WTC11 (cell line): Measurements from ENCODE around the gene VTI1A. TPM values are rescaled to one million over a fixed set of nuclear protein-coding genes. Genes with fewer than 3 reads are reported as not detected.

Experiments used
- ATAC-seq: fragments of 200-7000 bp; cut with Tn5 transposase; 2 replicates; pipeline ENCODE4 v1.10.0; 2021; ENCODE audit warnings: mild to moderate bottlenecking, moderate library complexity
- CTCF ChIA-PET: fragments of 300-600 bp; sonication (Branson Sonifier 250); formaldehyde crosslinking; loops from one replicate; lab custom pipeline; 2021; ENCODE audit warnings: antibody characterized with exemption; lab: Charles Lee
- POLR2A ChIA-PET: fragments of 350-600 bp; sonication (Branson Sonifier 250); formaldehyde crosslinking; loops from one replicate; lab custom pipeline; 2021; ENCODE audit warnings: antibody characterized with exemption; lab: Charles Lee
- DNase-seq: peaks from one replicate; pipeline ENCODE4 v3.0.0; 2021; ENCODE audit warnings: low spot score
- H3K27ac Mint-ChIP-seq: 2 replicates; pipeline ENCODE4 v1.8.0; 2021; ENCODE audit warnings: mixed read lengths
- H3K27me3 Mint-ChIP-seq: 2 replicates; pipeline ENCODE4 v1.8.0; 2021; ENCODE audit warnings: low read depth, mild to moderate bottlenecking, moderate library complexity, mixed read lengths
- H3K36me3 Mint-ChIP-seq: 2 replicates; pipeline ENCODE4 v1.8.0; 2021; ENCODE audit warnings: mixed read lengths
- H3K4me1 Mint-ChIP-seq: 2 replicates; pipeline ENCODE4 v1.8.0; 2022; ENCODE audit warnings: mixed read lengths
- H3K4me3 Mint-ChIP-seq: 2 replicates; pipeline ENCODE4 v1.8.0; 2021; ENCODE audit warnings: mild to moderate bottlenecking, moderate library complexity, mixed read lengths
- H3K9me3 Mint-ChIP-seq: 2 replicates; pipeline ENCODE4 v1.8.0; 2021; ENCODE audit warnings: mixed read lengths
- ATF1 ChIP-seq: sonication (generic); formaldehyde crosslinking; IDR thresholded peaks from 2 replicates; pipeline ENCODE4 v1.8.1; 2023; ENCODE audit warnings: mild to moderate bottlenecking, moderate library complexity, missing genetic modification reagents
- CREM ChIP-seq: sonication (generic); formaldehyde crosslinking; IDR thresholded peaks from 2 replicates; pipeline ENCODE4 v1.8.1; 2022; ENCODE audit warnings: mild to moderate bottlenecking, missing genetic modification reagents, moderate library complexity
- ESRRA ChIP-seq: sonication (generic); formaldehyde crosslinking; IDR thresholded peaks from 2 replicates; pipeline ENCODE4 v1.8.1; 2022; ENCODE audit warnings: mild to moderate bottlenecking, missing genetic modification reagents, borderline replicate concordance
- GRHL2 ChIP-seq: fragments of 250-450 bp; sonication (Bioruptor Pico); IDR thresholded peaks from 2 replicates; pipeline ENCODE4 v1.8.0; 2022; ENCODE audit warnings: mild to moderate bottlenecking, moderate library complexity; ENCODE audit not compliant: insufficient replicate concordance, severe bottlenecking
- GTF2I ChIP-seq: fragments of 250-450 bp; sonication (Bioruptor Pico); conservative IDR thresholded peaks from 2 replicates; pipeline ENCODE4 v1.4.0; 2021; ENCODE audit warnings: mild to moderate bottlenecking
- JAZF1 ChIP-seq: fragments of 250-450 bp; sonication (Bioruptor Pico); IDR thresholded peaks from 2 replicates; pipeline ENCODE4 v1.9.0; 2021; ENCODE audit warnings: moderate library complexity, mild to moderate bottlenecking, inconsistent platforms
- JUN ChIP-seq: sonication (generic); formaldehyde crosslinking; IDR thresholded peaks from 2 replicates; pipeline ENCODE4 v1.8.0; 2023; ENCODE audit warnings: mild to moderate bottlenecking, missing genetic modification reagents
- MYBL2 ChIP-seq: sonication (generic); formaldehyde crosslinking; IDR thresholded peaks from 2 replicates; pipeline ENCODE4 v1.8.1; 2023; ENCODE audit warnings: mild to moderate bottlenecking, moderate library complexity, missing genetic modification reagents
- NFE2L1 ChIP-seq: sonication (generic); formaldehyde crosslinking; IDR thresholded peaks from 2 replicates; pipeline ENCODE4 v1.8.1; 2023; ENCODE audit warnings: missing genetic modification reagents
- PRRX2 ChIP-seq: fragments of 250-450 bp; sonication (Bioruptor Pico); IDR thresholded peaks from 2 replicates; pipeline ENCODE4 v1.8.0; 2021; ENCODE audit warnings: mild to moderate bottlenecking
- SOX15 ChIP-seq: fragments of 250-450 bp; sonication (Bioruptor Pico); IDR thresholded peaks from 2 replicates; pipeline ENCODE4 v1.9.0; 2021; ENCODE audit warnings: mild to moderate bottlenecking
- SP1 ChIP-seq: sonication (generic); formaldehyde crosslinking; conservative IDR thresholded peaks from 2 replicates; pipeline ENCODE4 v1.8.1; 2022; ENCODE audit warnings: missing genetic modification reagents
- TCF7 ChIP-seq: sonication (generic); formaldehyde crosslinking; IDR thresholded peaks from 2 replicates; pipeline ENCODE4 v1.8.0; 2022; ENCODE audit warnings: mild to moderate bottlenecking, low read depth, missing genetic modification reagents, moderate library complexity
- TEAD1 ChIP-seq: sonication (generic); formaldehyde crosslinking; IDR thresholded peaks from 2 replicates; pipeline ENCODE4 v1.8.0; 2022; ENCODE audit warnings: mild to moderate bottlenecking, missing genetic modification reagents
- TEAD4 ChIP-seq: sonication (generic); formaldehyde crosslinking; IDR thresholded peaks from 2 replicates; pipeline ENCODE4 v1.8.0; 2022; ENCODE audit warnings: mild to moderate bottlenecking, missing genetic modification reagents
- ZNF121 ChIP-seq: sonication (generic); formaldehyde crosslinking; IDR thresholded peaks from 2 replicates; pipeline ENCODE4 v1.8.0; 2023; ENCODE audit warnings: missing genetic modification reagents
- ZNF671 ChIP-seq: fragments of 250-450 bp; sonication (Bioruptor Pico); IDR thresholded peaks from 2 replicates; pipeline ENCODE4 v1.8.0; 2021; ENCODE audit warnings: mild to moderate bottlenecking
- total RNA-seq: library from RNA; stranded (reverse); gene quantifications from 3 replicates; pipeline ENCODE4 v1.2.3, GENCODE V29; 2021
- TF ChIP-seq, protein P1 (sequence below): sonication (generic); formaldehyde crosslinking; IDR thresholded peaks from 2 replicates; pipeline ENCODE4 v1.8.0; 2022; ENCODE audit warnings: mild to moderate bottlenecking, missing genetic modification reagents
- TF ChIP-seq, protein P2 (sequence below): sonication (generic); formaldehyde crosslinking; IDR thresholded peaks from 2 replicates; pipeline ENCODE4 v1.8.0; 2023; ENCODE audit warnings: missing genetic modification reagents
- TF ChIP-seq, protein P3 (sequence below): sonication (generic); formaldehyde crosslinking; IDR thresholded peaks from 2 replicates; pipeline ENCODE4 v1.8.1; 2023; ENCODE audit warnings: mild to moderate bottlenecking, moderate library complexity, missing genetic modification reagents
- TF ChIP-seq, protein P4 (sequence below): sonication (generic); formaldehyde crosslinking; IDR thresholded peaks from 2 replicates; pipeline ENCODE4 v1.8.1; 2022; ENCODE audit warnings: mild to moderate bottlenecking, missing genetic modification reagents, moderate library complexity, borderline replicate concordance
- TF ChIP-seq, protein P5 (sequence below): sonication (generic); formaldehyde crosslinking; IDR thresholded peaks from 2 replicates; pipeline ENCODE4 v1.8.1; 2023; ENCODE audit warnings: mild to moderate bottlenecking, missing genetic modification reagents, borderline replicate concordance

Gene VTI1A
- total RNA-seq, 1 experiment from 2014 or later = 20.1 TPM

DNA sequence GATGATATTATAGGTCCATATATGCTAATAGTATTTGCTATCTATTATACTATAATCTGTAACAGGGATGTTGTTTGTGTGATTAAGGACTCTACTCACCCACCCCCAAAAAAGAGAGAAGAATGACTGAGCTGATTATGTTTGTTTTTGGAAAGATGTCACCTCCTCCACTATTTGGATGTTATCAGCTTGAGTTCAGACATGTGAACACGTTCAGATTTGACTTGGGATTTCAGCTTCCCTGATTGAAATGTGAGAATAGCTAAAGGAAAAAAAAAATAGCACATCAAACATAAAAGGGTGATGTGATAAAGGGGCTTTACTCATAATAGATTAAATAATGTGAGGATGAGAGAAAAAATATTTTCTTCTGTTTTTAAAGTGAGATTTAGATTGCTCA, 81.2 kb downstream of the VTI1A start:
- Mint-ChIP-seq H3K9me3 (no peaks in the 10 kb centered on the region), H3K4me3 (no peak overlapping the region), H3K27me3 (no peaks in the 10 kb centered on the region), H3K4me1 (peaks cover 24% of the 10 kb centered on the region), H3K27ac (no peak overlapping the region), H3K36me3 (no peaks in the 10 kb centered on the region)
- CTCF ChIA-PET = no interaction called here
- POLR2A ChIA-PET = no interaction called here
- DNase-seq (no peak), ATAC-seq (no peak)
- no peak for TF ChIP-seq ZNF671
- no peak for TF ChIP-seq TEAD1
- no peak for TF ChIP-seq NFE2L1 (CRISPR knock-in tag)
- no peak for TF ChIP-seq JAZF1 (CRISPR knock-in tag)
- no peak for TF ChIP-seq ATF1 (CRISPR knock-in tag)
- TF ChIP-seq, protein P1, sequence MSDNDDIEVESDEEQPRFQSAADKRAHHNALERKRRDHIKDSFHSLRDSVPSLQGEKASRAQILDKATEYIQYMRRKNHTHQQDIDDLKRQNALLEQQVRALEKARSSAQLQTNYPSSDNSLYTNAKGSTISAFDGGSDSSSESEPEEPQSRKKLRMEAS (CRISPR knock-in tag) = no peak
- no peak for TF ChIP-seq PRRX2 (CRISPR knock-in tag)
- TF ChIP-seq CREM (CRISPR knock-in tag) = no peak
- TF ChIP-seq, protein P2, sequence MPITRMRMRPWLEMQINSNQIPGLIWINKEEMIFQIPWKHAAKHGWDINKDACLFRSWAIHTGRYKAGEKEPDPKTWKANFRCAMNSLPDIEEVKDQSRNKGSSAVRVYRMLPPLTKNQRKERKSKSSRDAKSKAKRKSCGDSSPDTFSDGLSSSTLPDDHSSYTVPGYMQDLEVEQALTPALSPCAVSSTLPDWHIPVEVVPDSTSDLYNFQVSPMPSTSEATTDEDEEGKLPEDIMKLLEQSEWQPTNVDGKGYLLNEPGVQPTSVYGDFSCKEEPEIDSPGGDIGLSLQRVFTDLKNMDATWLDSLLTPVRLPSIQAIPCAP (CRISPR knock-in tag) = no peak
- TF ChIP-seq SOX15 (CRISPR knock-in tag) = no peak
- TF ChIP-seq, protein P3, sequence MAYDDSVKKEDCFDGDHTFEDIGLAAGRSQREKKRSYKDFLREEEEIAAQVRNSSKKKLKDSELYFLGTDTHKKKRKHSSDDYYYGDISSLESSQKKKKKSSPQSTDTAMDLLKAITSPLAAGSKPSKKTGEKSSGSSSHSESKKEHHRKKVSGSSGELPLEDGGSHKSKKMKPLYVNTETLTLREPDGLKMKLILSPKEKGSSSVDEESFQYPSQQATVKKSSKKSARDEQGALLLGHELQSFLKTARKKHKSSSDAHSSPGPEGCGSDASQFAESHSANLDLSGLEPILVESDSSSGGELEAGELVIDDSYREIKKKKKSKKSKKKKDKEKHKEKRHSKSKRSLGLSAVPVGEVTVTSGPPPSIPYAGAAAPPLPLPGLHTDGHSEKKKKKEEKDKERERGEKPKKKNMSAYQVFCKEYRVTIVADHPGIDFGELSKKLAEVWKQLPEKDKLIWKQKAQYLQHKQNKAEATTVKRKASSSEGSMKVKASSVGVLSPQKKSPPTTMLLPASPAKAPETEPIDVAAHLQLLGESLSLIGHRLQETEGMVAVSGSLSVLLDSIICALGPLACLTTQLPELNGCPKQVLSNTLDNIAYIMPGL = no peak
- TF ChIP-seq ZNF121 = no peak

DNA sequence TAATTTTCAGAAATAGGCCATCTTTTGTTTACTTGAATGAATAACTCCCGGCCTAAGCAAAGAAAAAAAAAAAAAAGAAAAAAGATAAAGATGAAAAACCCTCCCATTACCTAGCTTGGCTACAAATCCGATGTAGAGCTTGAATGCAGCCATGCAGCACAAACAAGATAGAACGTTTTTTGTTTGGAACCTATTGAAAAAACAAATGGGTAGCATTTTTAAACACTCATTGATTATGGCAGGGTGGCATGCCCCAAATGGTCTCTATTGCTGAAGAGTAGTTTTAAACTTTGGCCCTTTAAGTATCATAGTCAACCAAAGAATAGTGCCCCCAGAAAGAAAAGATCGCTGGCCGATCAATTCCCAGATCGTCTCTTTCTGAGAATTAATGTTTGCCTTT, 84.4 kb downstream of the VTI1A start:
- no peak for DNase-seq
- no peaks in the 10 kb centered on the region for H3K9me3 Mint-ChIP-seq
- peaks cover 9% of the 10 kb centered on the region for H3K4me1 Mint-ChIP-seq
- no peak overlapping the region for H3K4me3 Mint-ChIP-seq
- TF ChIP-seq SP1 = no peak
- TF ChIP-seq GTF2I = no peak
- H3K36me3 Mint-ChIP-seq = no peaks in the 10 kb centered on the region
- POLR2A ChIA-PET = no interaction called here
- no peak for ATAC-seq
- H3K27me3 Mint-ChIP-seq = no peaks in the 10 kb centered on the region
- CTCF ChIA-PET = interaction anchor here (1.1 to 1.8 kb wide), 2 partner anchors 59 to 854 kb away, joined by 4 read pairs; no protein-coding TSS in a partner anchor
- H3K27ac Mint-ChIP-seq = peak overlapping the region; percentile 30; the same call in 1 of the 2 replicates

DNA sequence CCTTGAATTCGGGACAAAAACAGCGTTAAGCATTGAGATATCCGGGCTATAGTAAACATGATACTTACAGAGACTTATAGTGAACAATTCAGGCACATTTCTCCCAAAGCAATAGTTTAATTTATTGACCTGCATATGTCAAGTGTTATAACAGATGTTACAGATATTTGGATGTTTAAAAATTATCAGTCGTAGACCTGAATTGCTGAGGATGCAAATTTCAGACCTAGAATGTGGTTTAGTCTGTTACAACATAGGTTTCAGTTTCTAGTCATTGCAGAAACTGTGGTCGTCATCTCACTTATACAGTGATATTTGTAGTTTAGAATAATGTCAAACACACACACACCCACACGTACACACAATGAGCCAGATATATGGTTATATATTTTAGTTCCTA, 85.2 kb downstream of the VTI1A start:
- Mint-ChIP-seq H3K36me3 (no peaks in the 10 kb centered on the region), H3K27me3 (no peaks in the 10 kb centered on the region), H3K9me3 (no peaks in the 10 kb centered on the region), H3K4me1 (peaks cover 2% of the 10 kb centered on the region), H3K27ac (peak overlapping the region; percentile 57; the same call in 1 of the 2 replicates), H3K4me3 (no peak overlapping the region)
- no peak for ATAC-seq
- ChIA-PET POLR2A (no interaction called here), CTCF (interaction anchor here (1.8 kb wide), 1 partner anchor 60 kb away, joined by 4 read pairs; no protein-coding TSS in a partner anchor)
- TF ChIP-seq, protein P4, sequence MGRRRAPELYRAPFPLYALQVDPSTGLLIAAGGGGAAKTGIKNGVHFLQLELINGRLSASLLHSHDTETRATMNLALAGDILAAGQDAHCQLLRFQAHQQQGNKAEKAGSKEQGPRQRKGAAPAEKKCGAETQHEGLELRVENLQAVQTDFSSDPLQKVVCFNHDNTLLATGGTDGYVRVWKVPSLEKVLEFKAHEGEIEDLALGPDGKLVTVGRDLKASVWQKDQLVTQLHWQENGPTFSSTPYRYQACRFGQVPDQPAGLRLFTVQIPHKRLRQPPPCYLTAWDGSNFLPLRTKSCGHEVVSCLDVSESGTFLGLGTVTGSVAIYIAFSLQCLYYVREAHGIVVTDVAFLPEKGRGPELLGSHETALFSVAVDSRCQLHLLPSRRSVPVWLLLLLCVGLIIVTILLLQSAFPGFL (CRISPR knock-in tag) = no peak
- no peak for TF ChIP-seq ESRRA (CRISPR knock-in tag)
- DNase-seq = no peak

DNA sequence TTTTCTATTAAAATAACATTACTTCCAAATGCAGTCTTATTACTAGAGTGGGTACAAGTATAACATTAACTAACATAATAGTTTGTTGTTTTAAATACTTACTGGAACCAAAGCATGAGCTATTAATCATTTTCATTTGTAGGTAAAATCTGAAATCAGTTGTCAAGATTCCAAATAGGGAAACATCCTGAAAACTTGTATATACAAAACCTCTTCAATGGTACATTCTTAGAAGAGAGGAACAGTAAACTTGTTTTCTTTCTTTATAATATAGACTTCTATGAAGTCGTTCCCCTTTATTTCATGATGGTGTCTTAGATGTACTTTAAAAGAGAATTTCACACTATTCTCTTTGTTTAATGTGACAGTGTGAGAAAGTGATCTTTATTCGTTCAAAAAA, 85.9 kb downstream of the VTI1A start:
- Mint-ChIP-seq H3K4me1 (no peaks in the 10 kb centered on the region), H3K9me3 (no peaks in the 10 kb centered on the region), H3K36me3 (no peaks in the 10 kb centered on the region), H3K4me3 (no peak overlapping the region), H3K27ac (no peak overlapping the region), H3K27me3 (no peaks in the 10 kb centered on the region)
- ChIA-PET POLR2A (no interaction called here), CTCF (no interaction called here)
- no peak for ATAC-seq
- DNase-seq = no peak
- TF ChIP-seq TEAD1 = no peak
- TF ChIP-seq, protein P5, sequence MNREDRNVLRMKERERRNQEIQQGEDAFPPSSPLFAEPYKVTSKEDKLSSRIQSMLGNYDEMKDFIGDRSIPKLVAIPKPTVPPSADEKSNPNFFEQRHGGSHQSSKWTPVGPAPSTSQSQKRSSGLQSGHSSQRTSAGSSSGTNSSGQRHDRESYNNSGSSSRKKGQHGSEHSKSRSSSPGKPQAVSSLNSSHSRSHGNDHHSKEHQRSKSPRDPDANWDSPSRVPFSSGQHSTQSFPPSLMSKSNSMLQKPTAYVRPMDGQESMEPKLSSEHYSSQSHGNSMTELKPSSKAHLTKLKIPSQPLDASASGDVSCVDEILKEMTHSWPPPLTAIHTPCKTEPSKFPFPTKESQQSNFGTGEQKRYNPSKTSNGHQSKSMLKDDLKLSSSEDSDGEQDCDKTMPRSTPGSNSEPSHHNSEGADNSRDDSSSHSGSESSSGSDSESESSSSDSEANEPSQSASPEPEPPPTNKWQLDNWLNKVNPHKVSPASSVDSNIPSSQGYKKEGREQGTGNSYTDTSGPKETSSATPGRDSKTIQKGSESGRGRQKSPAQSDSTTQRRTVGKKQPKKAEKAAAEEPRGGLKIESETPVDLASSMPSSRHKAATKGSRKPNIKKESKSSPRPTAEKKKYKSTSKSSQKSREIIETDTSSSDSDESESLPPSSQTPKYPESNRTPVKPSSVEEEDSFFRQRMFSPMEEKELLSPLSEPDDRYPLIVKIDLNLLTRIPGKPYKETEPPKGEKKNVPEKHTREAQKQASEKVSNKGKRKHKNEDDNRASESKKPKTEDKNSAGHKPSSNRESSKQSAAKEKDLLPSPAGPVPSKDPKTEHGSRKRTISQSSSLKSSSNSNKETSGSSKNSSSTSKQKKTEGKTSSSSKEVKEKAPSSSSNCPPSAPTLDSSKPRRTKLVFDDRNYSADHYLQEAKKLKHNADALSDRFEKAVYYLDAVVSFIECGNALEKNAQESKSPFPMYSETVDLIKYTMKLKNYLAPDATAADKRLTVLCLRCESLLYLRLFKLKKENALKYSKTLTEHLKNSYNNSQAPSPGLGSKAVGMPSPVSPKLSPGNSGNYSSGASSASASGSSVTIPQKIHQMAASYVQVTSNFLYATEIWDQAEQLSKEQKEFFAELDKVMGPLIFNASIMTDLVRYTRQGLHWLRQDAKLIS (CRISPR knock-in tag) = no peak
- no peak for TF ChIP-seq NFE2L1 (CRISPR knock-in tag)
- no peak for TF ChIP-seq TEAD4 (CRISPR knock-in tag)
- TF ChIP-seq, protein P4 (CRISPR knock-in tag) = no peak
- TF ChIP-seq MYBL2 (CRISPR knock-in tag) = no peak
- TF ChIP-seq JUN (CRISPR knock-in tag) = no peak
- no peak for TF ChIP-seq SP1
- no peak for TF ChIP-seq GRHL2
- TF ChIP-seq TCF7 (CRISPR knock-in tag) = no peak
